IMR-90 (cell line): ENCODE results near the gene ARHGEF12.

ENCODE experiments used
- BHLHE40 ChIP-seq: fragments of 150-350 bp; IDR thresholded peaks from 2 replicates; pipeline ENCODE4 v1.6.1; 2016; ENCODE audit warnings: mild to moderate bottlenecking, low read depth, low read length
- CEBPB ChIP-seq: IDR thresholded peaks from 2 replicates; pipeline ENCODE4 v1.6.1; 2012; ENCODE audit warnings: low read depth, low read length, improper control_type of control experiment
- CHD1 ChIP-seq: IDR thresholded peaks from 2 replicates; pipeline ENCODE4 v1.6.1; 2012; ENCODE audit warnings: low read depth, low read length, improper control_type of control experiment
- ELK1 ChIP-seq: fragments of 150-350 bp; IDR thresholded peaks from 2 replicates; pipeline ENCODE4 v1.6.1; 2016; ENCODE audit warnings: low read depth, mild to moderate bottlenecking, low read length, moderate library complexity, borderline replicate concordance
- MAZ ChIP-seq: IDR thresholded peaks from 2 replicates; pipeline ENCODE4 v1.6.1; 2012; ENCODE audit warnings: low read depth, mild to moderate bottlenecking, low read length, improper control_type of control experiment, moderate library complexity, borderline replicate concordance
- POLR2A ChIP-seq: IDR thresholded peaks from 2 replicates; pipeline ENCODE4 v1.6.1; 2012; ENCODE audit warnings: mild to moderate bottlenecking, low read depth, low read length
- RAD21 ChIP-seq: IDR thresholded peaks from 2 replicates; pipeline ENCODE4 v1.6.1; 2012; ENCODE audit warnings: low read length, improper control_type of control experiment
- RCOR1 ChIP-seq: IDR thresholded peaks from 2 replicates; pipeline ENCODE4 v1.6.1; 2012; ENCODE audit warnings: mild to moderate bottlenecking, low read length, improper control_type of control experiment; ENCODE audit not compliant: insufficient replicate concordance
- RFX5 ChIP-seq: IDR thresholded peaks from 2 replicates; pipeline ENCODE4 v1.8.0; 2012; ENCODE audit warnings: low read depth, mild to moderate bottlenecking, low read length, moderate library complexity
- SMC3 ChIP-seq: fragments of 150-350 bp; IDR thresholded peaks from 2 replicates; pipeline ENCODE4 v1.6.1; 2016; ENCODE audit warnings: low read depth, mild to moderate bottlenecking, antibody characterized with exemption, low read length, moderate library complexity
- USF2 ChIP-seq: fragments of 150-350 bp; IDR thresholded peaks from 2 replicates; pipeline ENCODE4 v1.6.1; 2017; ENCODE audit warnings: mild to moderate bottlenecking, antibody characterized with exemption, low read length, low read depth
- TF ChIP-seq, protein P1 (sequence below): conservative IDR thresholded peaks from 2 replicates; pipeline ENCODE4 v1.5.1; 2012; ENCODE audit warnings: mild to moderate bottlenecking, low read depth, low read length, improper control_type of control experiment

DNA sequence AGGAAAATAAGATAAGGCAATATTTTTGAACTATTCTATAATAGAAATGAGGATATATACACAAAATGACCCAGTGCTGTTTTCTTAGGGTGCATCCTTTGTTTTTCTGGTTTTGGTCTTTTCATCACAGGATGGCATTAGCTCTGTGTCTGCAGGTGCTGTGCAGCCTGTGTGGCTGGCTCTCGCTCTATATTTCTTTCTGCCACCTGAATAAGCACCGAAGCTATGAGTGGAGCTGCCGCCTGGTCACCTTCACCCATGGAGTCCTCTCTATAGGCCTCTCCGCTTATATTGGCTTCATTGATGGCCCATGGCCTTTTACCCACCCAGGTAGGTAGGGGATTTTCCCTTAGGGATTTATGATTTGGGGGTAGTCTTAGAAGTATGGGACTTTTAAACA, 8.9 kb upstream of the ARHGEF12 start:
- TF ChIP-seq, protein P1, sequence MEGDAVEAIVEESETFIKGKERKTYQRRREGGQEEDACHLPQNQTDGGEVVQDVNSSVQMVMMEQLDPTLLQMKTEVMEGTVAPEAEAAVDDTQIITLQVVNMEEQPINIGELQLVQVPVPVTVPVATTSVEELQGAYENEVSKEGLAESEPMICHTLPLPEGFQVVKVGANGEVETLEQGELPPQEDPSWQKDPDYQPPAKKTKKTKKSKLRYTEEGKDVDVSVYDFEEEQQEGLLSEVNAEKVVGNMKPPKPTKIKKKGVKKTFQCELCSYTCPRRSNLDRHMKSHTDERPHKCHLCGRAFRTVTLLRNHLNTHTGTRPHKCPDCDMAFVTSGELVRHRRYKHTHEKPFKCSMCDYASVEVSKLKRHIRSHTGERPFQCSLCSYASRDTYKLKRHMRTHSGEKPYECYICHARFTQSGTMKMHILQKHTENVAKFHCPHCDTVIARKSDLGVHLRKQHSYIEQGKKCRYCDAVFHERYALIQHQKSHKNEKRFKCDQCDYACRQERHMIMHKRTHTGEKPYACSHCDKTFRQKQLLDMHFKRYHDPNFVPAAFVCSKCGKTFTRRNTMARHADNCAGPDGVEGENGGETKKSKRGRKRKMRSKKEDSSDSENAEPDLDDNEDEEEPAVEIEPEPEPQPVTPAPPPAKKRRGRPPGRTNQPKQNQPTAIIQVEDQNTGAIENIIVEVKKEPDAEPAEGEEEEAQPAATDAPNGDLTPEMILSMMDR = no peak
- no peak for TF ChIP-seq POLR2A
- no peak for TF ChIP-seq ELK1
- TF ChIP-seq BHLHE40 = no peak
- no peak for TF ChIP-seq SMC3
- TF ChIP-seq RFX5 = no peak
- TF ChIP-seq RAD21 = no peak
- no peak for TF ChIP-seq CHD1
- no peak for TF ChIP-seq CEBPB
- no peak for TF ChIP-seq RCOR1
- no peak for TF ChIP-seq MAZ
- TF ChIP-seq USF2 = no peak
